ENCODE results near the gene TXNDC11.
A peak's percentile ranks its signal among the peaks of the same experiment; 100 is the strongest.

Gene TXNDC11

GRCh38 chr16:11672206-11673090 is 70.2 kb downstream of the TXNDC11 start:
- Mint-ChIP-seq H3K9me3 (no peaks in the 10 kb centered on the region), H3K27ac (peak overlapping the region; percentile 92), H3K36me3 (ENCODE audit: low read depth) (peaks cover 5% of the 10 kb centered on the region), H3K4me1 (peaks cover 44% of the 10 kb centered on the region), H3K27me3 (ENCODE audit: low read depth, poor library complexity) (no peaks in the 10 kb centered on the region), H3K4me3 (no peak overlapping the region)
- no peak for TF ChIP-seq CTCF (IDR thresholded peaks at IDR 0.05)
- DNase-seq = no peak

DNA sequence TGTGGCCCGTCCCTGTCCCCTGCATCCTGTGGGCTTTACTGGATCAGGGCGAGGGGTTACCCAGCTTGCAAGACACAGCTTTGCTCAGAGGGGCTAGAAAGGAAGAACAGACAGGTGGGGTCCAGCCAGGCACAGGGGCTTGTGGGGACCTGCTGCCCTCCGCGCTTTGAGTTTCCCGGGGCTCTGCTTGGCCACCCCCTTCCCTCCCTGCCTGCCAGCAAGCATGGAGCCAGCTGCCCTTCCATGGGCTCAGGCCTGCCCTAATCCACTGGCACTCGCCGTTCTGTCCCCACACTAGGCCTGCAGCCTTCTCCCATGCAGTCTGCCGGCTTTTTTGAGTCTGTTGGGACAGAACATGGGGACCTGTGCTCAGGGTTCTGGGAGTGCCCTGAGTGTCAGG is 71.0 kb downstream of the TXNDC11 start:
- Mint-ChIP-seq H3K27me3 (ENCODE audit: low read depth, poor library complexity) (peaks cover 3% of the 10 kb centered on the region), H3K4me3 (no peak overlapping the region), H3K9me3 (no peaks in the 10 kb centered on the region), H3K27ac (no peak overlapping the region), H3K36me3 (ENCODE audit: low read depth) (no peaks in the 10 kb centered on the region), H3K4me1 (peaks cover 43% of the 10 kb centered on the region)
- TF ChIP-seq CTCF (IDR thresholded peaks at IDR 0.05) = no peak
- DNase-seq = no peak

- no peak for TF ChIP-seq CTCF (IDR thresholded peaks at IDR 0.05)
- no peak overlapping the region for H3K27ac Mint-ChIP-seq
- no peak for DNase-seq
- peaks cover 46% of the 10 kb centered on the region for H3K4me1 Mint-ChIP-seq
- H3K9me3 Mint-ChIP-seq = no peaks in the 10 kb centered on the region
- H3K36me3 Mint-ChIP-seq (ENCODE audit: low read depth) = no peaks in the 10 kb centered on the region
- H3K4me3 Mint-ChIP-seq = no peak overlapping the region
- H3K27me3 Mint-ChIP-seq (ENCODE audit: low read depth, poor library complexity) = peaks cover 3% of the 10 kb centered on the region
These were observed 71.4 kb downstream of the TXNDC11 start for GRCh38 chr16:11671271-11671670.

GRCh38 chr16:11670171-11671131 is 72.2 kb downstream of the TXNDC11 start:
- H3K27ac Mint-ChIP-seq = no peak overlapping the region
- peaks cover 54% of the 10 kb centered on the region for H3K4me1 Mint-ChIP-seq
- peaks cover 3% of the 10 kb centered on the region for H3K27me3 Mint-ChIP-seq (ENCODE audit: low read depth, poor library complexity)
- no peaks in the 10 kb centered on the region for H3K9me3 Mint-ChIP-seq
- TF ChIP-seq CTCF (IDR thresholded peaks at IDR 0.05) = no peak
- H3K36me3 Mint-ChIP-seq (ENCODE audit: low read depth) = no peaks in the 10 kb centered on the region
- peak overlapping the region; percentile 84 for H3K4me3 Mint-ChIP-seq
- no peak for DNase-seq

GRCh38 chr16:11669380-11670146 is 73.1 kb downstream of the TXNDC11 start:
- no peaks in the 10 kb centered on the region for H3K9me3 Mint-ChIP-seq
- peaks cover 3% of the 10 kb centered on the region for H3K27me3 Mint-ChIP-seq (ENCODE audit: low read depth, poor library complexity)
- H3K4me1 Mint-ChIP-seq = peaks cover 59% of the 10 kb centered on the region
- no peak for DNase-seq
- TF ChIP-seq CTCF (IDR thresholded peaks at IDR 0.05) = no peak
- no peak overlapping the region for H3K27ac Mint-ChIP-seq
- no peaks in the 10 kb centered on the region for H3K36me3 Mint-ChIP-seq (ENCODE audit: low read depth)
- peak overlapping the region; percentile 84 for H3K4me3 Mint-ChIP-seq

Data from nephron progenitor cell (in vitro differentiated cells).